LNCaP clone FGC (cell line): ENCODE results near the gene CPD.
"Not testable (repeated sequence)": the region's sequence is repeated elsewhere in the genome, so short reads cannot be mapped to it uniquely, and the experiment has no call there.

Experiments used
- DNase-seq: peaks from one replicate; pipeline ENCODE4 v3.0.0-alpha.2; 2011; ENCODE audit warnings: low read depth
- H3K4me3 ChIP-seq: 2 replicates; pipeline ENCODE4 v1.5.1; 2011; ENCODE audit warnings: mild to moderate bottlenecking, low read depth, low read length, control low read depth
- TF ChIP-seq, protein P1 (sequence below): IDR thresholded peaks from 2 replicates; pipeline ENCODE4 v1.5.1; 2012; ENCODE audit warnings: mild to moderate bottlenecking; ENCODE audit not compliant: control insufficient read depth, insufficient read depth; ENCODE audit errors: extremely low read depth

The CPD gene

DNA sequence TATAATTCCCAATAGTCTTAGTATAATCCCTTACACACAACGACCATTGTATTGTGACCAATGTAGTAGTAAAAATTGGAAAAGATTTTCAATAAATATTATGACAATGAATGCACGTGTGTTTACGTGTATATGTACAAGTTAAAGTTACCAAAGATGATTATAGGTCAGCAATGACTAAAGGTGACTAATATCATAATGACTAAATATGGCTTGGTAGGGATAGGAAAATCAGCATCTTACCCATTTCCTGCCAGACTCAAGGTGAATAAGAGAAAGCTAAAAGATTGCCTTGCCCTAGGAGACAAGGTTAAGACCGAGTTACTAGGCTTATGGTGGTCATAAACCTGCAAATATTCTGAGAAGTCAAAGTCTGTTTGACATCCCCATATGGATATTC is 34.4 kb downstream of the CPD start:
- TF ChIP-seq, protein P1, sequence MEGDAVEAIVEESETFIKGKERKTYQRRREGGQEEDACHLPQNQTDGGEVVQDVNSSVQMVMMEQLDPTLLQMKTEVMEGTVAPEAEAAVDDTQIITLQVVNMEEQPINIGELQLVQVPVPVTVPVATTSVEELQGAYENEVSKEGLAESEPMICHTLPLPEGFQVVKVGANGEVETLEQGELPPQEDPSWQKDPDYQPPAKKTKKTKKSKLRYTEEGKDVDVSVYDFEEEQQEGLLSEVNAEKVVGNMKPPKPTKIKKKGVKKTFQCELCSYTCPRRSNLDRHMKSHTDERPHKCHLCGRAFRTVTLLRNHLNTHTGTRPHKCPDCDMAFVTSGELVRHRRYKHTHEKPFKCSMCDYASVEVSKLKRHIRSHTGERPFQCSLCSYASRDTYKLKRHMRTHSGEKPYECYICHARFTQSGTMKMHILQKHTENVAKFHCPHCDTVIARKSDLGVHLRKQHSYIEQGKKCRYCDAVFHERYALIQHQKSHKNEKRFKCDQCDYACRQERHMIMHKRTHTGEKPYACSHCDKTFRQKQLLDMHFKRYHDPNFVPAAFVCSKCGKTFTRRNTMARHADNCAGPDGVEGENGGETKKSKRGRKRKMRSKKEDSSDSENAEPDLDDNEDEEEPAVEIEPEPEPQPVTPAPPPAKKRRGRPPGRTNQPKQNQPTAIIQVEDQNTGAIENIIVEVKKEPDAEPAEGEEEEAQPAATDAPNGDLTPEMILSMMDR, result no peak
- DNase-seq, result no peak
- no peak overlapping the region for H3K4me3 ChIP-seq

DNA sequence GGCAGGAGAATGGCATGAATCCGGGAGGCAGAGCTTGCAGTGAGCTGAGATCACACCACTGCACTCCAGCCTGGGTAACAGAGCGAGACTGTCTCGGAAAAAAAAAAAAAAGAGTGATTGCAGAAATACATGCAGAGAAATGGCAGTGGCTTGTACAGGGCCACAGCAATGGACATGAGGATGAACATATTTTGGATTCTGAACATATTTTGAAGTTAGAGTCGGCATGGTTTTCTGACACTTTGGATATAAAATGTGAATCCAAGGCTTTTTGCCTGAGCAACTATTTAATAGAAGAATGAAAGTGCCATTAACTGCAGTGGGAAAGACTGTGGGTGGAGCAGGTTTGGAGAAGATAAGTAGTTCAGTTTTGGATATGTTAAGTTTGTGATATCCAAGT is 35.8 kb downstream of the CPD start:
- H3K4me3 ChIP-seq, result no peak overlapping the region
- TF ChIP-seq, protein P1, result no peak
- DNase-seq, result no peak

DNA sequence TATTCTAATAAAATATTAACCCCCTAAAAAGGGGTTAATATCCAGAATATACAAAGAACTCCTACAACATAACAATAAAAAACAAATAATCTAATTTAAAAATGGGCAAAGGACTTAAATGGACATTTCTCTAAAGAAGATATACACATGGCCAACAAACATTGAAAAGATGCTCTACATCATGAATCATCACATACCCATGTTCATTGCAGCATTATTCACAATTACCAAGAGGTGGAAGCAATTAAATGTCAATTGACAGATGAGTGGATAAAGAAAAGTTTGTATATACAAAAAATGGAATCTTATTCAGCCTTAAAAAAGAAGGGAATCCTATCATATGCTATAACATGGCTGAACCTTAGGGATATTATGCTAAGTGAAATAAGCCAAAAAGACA is 36.8 kb downstream of the CPD start:
- TF ChIP-seq, protein P1, result no peak
- H3K4me3 ChIP-seq, result no peak overlapping the region
- no peak for DNase-seq

DNA sequence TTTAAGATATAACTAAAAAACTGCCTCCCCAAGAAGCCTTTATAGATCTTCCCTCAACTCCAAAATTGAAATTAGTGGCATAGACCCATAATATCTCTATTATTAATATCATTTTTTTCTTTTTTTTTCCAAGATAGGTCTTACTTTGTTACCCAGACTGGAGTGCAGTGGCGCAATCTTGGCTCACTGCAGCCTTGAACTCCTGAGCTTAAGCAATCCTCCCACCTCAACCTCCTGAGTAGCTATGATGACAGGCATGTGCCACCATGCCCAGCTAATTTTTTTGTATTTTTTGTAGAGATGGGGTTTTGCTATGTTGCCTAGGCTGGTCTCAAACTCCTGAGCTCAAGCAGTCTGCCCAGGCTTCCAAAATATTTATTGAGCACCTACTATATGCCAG is 39.3 kb downstream of the CPD start:
- H3K4me3 ChIP-seq, DNase-seq: not testable (repeated sequence)

DNA sequence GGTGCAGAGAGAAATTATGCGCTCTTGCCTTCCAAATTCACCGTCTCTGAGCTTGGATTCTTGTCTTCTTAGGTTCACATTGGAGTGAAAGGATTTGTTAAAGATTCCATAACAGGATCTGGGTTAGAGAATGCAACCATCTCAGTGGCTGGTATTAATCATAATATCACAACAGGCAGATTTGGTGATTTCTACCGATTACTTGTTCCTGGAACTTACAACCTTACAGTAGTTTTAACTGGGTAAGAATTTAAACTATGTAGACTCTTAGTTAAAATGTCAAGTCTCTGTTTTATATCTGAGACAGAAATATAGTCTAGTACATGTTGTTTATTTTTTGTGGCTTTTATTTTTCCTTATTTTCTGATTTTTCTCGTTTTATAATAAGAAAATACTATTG is 42.9 kb downstream of the CPD start:
- H3K4me3 ChIP-seq, result no peak overlapping the region
- DNase-seq, result no peak
- TF ChIP-seq, protein P1, result no peak

DNA sequence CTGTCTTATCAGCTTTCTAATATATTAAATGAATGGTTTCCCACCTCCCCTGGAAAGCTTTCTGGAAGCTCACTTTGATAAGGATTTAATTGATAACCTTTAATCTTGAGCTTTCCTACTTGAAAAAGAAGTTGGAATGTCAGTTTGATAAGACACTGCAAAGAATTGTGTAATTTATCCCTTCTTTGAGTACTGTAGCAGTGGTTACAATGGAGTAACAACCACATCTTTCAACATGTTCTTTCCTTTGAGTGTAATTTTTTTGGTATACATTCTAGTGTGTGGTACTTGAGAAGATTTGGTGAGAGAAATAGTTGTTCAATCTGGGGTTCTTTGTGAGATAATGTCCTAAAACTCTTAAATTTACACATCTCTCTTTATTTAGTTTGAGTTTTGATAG is 43.4 kb downstream of the CPD start:
- TF ChIP-seq, protein P1, result no peak
- DNase-seq, result no peak
- H3K4me3 ChIP-seq, result no peak overlapping the region

DNA sequence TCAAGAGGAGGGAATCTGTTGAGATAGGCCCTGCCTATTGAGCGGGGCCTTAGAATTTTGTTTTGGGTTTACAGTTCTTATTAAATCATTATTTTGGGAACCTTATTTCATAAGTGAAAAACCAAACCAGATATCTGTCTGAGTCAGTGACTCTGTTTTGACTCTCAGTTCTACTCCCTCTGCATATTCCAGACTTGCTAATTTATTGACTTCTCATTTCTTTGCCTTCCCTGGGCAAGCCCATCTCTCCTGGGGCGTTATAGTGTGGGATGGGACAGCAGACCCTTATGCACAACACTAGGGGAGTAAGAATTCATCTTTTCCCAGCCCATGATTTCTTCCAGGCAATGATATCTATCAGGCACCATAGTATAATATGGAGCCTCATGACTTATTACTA is 45.7 kb downstream of the CPD start:
- TF ChIP-seq, protein P1, result no peak

DNA sequence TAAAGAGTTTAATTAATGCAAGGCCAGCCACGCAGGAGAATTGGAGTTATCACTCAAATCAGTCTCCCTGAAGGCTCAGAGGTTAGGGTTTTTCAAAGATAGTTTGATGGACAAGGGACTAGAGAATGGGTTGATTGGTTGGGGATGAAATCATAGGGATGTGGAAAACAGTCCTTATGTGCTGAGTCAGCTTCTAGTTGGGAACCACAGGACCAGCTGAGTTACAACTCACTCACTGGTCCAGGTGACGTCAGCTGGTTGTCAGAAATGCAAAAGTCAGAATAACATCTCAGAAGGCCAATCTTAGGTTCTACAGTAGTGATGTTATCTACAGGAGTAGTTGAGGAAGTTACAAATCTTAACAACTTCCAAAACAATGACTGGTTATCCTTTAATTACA is 47.6 kb downstream of the CPD start:
- no peak for DNase-seq
- no peak overlapping the region for H3K4me3 ChIP-seq
- TF ChIP-seq, protein P1, result no peak

More for the DNA sequence above, 45.7 kb downstream of the CPD start:
- H3K4me3 ChIP-seq, result no peak overlapping the region
- DNase-seq, result no peak
